Stimulated activated naive CD8-positive, alpha-beta T cell treated with anti-CD3 and anti-CD28 coated beads, Interleukin-15, amount 100 ng/mL, for 72 hours (primary cell): ENCODE results near the gene URB2.
"Not testable (repeated sequence)": the region's sequence is repeated elsewhere in the genome, so short reads cannot be mapped to it uniquely, and the experiment has no call there.

Source experiments
- ATAC-seq: fragments of 150-1000 bp; cut with Tn5 transposase; 2 replicates; pipeline ENCODE4 v1.10.0; 2021; ENCODE audit warnings: mild to moderate bottlenecking, moderate library complexity
- DNase-seq, 2 donors: peaks; one replicate each; pipeline ENCODE4 v3.0.0; 2021 to 2022
- H3K27ac Mint-ChIP-seq, 2 donors: one replicate each; pipeline ENCODE4 v1.8.0; 2022; ENCODE audit warnings: mild to moderate bottlenecking in 2 of 2, mixed read lengths in 2 of 2, moderate library complexity in 2 of 2
- H3K27me3 Mint-ChIP-seq: one replicate; pipeline ENCODE4 v1.8.0; 2022; ENCODE audit warnings: mixed read lengths
- H3K4me1 Mint-ChIP-seq: one replicate; pipeline ENCODE4 v1.8.0; 2022; ENCODE audit warnings: mild to moderate bottlenecking, mixed read lengths
- H3K4me3 Mint-ChIP-seq, 2 donors: one replicate each; pipeline ENCODE4 v1.8.0; 2022; ENCODE audit warnings: mild to moderate bottlenecking in 2 of 2, mixed read lengths in 2 of 2, moderate library complexity in 1 of 2
- H3K9me3 Mint-ChIP-seq, 2 donors: one replicate each; pipeline ENCODE4 v1.8.0; 2022; ENCODE audit warnings: mixed read lengths in 2 of 2

The URB2 gene

DNA sequence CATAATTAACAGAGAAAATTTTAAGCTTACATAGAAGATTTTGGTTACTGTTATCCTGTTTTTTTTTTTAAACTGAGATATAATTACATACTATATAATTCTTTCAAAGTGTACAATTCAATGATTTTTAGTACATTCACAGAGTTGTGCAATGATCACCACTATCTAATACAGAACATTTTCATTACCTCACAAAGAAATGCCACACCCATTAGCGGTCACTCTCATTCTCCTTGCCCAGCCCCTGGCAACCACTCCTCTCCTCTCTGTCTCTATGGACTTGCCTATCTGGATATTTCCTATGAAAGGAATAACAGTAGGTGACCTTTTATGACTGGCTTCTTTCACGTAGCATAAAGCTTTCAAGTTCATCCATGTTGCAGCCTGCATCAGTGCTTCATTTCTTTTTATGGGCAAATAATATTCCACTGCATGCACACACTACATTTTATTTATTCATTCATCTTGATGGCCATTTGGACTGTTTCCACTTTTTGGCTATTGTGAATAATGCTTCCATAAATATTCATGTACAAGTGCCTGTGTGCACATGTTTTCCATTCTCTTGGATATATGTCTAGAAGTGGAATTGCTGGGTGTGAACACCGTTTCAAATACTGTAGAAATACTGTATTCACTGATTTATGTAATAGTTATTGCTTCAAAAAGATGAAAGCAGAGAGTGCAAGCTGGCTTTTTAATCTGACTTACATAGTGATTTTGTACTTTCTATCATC, 26.7 kb upstream of the URB2 start:
- no peaks in the 10 kb centered on the region for H3K9me3 Mint-ChIP-seq
- no peak overlapping the region for H3K27ac Mint-ChIP-seq
- H3K4me3 Mint-ChIP-seq: no peak overlapping the region
- H3K4me1 Mint-ChIP-seq: peaks cover 13% of the 10 kb centered on the region
- no peak for DNase-seq
- ATAC-seq: no peak
- no peaks in the 10 kb centered on the region for H3K27me3 Mint-ChIP-seq

DNA sequence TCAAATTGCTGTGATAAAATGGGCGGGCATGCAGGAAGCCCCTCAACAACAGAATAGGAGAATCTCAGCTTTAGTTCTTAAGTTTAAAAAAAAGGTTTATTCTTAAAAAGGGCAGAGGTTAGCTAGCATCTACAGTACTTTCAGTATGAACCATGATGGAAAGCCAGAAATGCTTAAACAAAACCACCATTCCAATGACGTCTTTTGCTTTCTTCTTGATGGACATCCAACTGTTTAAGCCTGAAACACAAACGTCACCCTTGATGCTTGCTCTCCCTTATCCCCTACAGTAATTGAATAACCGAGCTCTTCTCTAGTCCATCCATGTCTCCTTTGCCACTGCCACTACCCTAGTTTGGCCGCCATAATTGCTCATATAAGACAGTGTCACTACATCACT, 25.8 kb upstream of the URB2 start:
- Mint-ChIP-seq H3K27me3 (no peaks in the 10 kb centered on the region), H3K27ac (no peak overlapping the region), H3K4me1 (peaks cover 13% of the 10 kb centered on the region), H3K9me3 (no peaks in the 10 kb centered on the region), H3K4me3 (no peak overlapping the region)
- ATAC-seq: no peak
- DNase-seq: no peak

DNA sequence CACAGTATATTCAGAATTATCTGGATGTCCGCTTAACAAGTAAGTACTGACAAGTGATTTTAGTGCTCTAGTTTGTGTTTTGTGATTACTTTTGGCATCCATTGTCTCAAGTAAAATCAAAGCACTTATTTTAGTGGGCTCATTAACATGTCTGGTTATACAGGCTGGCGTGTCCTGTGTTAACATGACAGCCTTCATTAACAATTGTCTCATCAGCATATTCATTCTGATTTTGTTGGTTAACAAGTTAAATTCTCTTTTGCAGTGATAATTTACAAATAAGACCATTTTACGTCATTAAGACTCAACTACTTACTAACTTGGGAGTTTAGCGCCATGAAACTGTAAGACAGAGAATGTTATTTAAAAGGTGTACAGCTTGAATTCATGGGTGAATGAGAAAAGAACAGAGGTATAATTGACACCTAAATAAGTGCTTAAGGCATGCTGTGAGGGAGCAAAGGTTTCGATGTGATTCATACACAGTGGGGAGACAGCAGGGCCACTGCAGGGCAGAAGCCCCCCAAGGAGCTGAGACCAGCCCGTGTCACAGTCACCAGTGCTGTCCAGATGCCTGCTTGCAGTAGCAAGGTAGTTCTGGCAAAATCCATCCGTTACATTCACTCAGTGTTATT, 22.6 kb upstream of the URB2 start:
- no peak overlapping the region for H3K27ac Mint-ChIP-seq
- DNase-seq (no peak), ATAC-seq (no peak)
- no peaks in the 10 kb centered on the region for H3K27me3 Mint-ChIP-seq
- H3K4me1 Mint-ChIP-seq: no peaks in the 10 kb centered on the region
- no peak overlapping the region for H3K4me3 Mint-ChIP-seq
- H3K9me3 Mint-ChIP-seq: no peaks in the 10 kb centered on the region

DNA sequence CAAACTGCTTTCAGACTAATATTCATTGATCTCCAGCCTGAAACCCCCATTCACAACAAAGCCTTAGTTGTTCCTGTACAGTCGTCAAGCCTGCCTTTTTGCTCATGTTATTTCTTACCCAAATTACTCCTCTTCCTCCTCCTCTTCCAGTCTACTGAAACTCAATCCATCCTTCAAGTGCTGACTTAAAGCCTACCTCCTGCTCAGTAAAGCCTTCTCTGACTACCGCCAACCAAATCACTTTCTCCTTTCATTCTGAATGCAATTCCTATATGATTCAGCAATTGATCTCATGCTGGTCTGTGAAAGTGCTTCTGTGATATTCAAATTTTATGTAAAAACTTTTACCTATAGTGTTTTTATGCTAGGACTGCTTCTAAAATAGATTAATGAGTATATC, 18.7 kb upstream of the URB2 start:
- H3K4me1 Mint-ChIP-seq: no peaks in the 10 kb centered on the region
- H3K27ac Mint-ChIP-seq: no peak overlapping the region
- ATAC-seq: no peak
- H3K27me3 Mint-ChIP-seq: no peaks in the 10 kb centered on the region
- DNase-seq: no peak
- no peaks in the 10 kb centered on the region for H3K9me3 Mint-ChIP-seq
- H3K4me3 Mint-ChIP-seq: no peak overlapping the region

DNA sequence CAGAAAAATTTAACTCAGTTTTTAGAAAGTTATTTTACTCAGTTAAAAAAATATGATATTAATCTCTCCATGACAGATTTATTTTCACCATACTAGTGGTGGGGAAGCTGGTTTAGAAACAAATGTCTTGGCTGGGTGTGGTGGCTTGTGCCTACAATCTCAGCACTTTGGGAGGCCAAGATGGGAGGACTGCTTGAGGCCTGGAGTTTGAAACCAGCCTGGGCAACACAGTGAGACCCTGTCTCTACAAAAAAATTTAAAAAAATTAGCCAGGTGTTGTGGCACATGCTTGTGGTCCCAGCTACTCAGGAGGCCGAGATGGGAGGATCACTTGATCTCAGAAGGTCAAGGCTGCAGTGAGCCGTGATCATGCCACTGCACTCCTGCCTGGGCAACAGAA, 17.5 kb upstream of the URB2 start:
- Mint-ChIP-seq H3K4me3 (no peak overlapping the region), H3K4me1 (no peaks in the 10 kb centered on the region), H3K27me3 (no peaks in the 10 kb centered on the region), H3K27ac (no peak overlapping the region), H3K9me3 (no peaks in the 10 kb centered on the region)
- ATAC-seq (no peak), DNase-seq (no peak)

DNA sequence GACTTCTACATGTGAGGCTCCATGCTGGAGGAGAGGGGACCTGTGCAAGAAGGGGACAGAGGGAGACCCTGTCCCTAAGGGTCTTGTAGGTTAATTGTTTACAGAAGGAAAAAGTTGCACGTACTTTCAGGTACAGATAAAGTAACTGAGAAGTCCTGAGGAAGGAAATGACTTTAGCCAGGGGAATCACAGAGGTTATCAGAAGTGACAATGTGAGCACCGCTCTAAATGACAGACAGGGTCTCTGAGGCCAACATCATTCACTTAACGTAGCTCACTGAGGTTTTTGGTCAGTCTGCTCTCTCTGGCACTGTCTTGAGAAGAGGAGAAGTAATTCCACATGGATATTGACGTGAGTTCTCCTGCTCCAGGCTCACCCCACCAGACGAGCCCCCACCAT, 12.1 kb upstream of the URB2 start:
- Mint-ChIP-seq H3K27ac (no peak overlapping the region), H3K27me3 (no peaks in the 10 kb centered on the region), H3K9me3 (no peaks in the 10 kb centered on the region), H3K4me1 (peaks cover 5% of the 10 kb centered on the region), H3K4me3 (no peak overlapping the region)
- DNase-seq: no peak
- ATAC-seq: no peak

DNA sequence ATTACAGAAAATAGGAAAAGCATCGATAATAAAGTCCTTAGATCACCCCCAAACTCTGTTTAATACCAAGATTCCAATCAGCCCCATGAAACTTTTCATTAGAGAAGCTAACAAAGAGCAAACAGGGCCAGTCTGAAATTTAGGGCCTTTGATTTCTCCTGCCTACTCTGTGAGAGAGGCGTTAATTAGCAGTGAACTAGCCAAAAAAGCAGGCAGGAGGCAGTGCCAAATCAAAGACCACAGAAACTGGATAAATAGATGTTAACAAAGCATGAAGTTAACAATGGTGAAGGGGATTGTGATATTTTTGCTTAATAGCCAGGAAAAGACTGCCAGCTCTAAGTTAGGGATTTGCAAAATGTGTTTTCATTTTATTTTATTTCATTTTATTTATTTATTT, 11.3 kb upstream of the URB2 start:
- Mint-ChIP-seq H3K9me3 (no peaks in the 10 kb centered on the region), H3K4me1 (peaks cover 13% of the 10 kb centered on the region), H3K27me3 (no peaks in the 10 kb centered on the region), H3K27ac (no peak overlapping the region), H3K4me3 (no peak overlapping the region)
- DNase-seq (no peak), ATAC-seq (no peak)

DNA sequence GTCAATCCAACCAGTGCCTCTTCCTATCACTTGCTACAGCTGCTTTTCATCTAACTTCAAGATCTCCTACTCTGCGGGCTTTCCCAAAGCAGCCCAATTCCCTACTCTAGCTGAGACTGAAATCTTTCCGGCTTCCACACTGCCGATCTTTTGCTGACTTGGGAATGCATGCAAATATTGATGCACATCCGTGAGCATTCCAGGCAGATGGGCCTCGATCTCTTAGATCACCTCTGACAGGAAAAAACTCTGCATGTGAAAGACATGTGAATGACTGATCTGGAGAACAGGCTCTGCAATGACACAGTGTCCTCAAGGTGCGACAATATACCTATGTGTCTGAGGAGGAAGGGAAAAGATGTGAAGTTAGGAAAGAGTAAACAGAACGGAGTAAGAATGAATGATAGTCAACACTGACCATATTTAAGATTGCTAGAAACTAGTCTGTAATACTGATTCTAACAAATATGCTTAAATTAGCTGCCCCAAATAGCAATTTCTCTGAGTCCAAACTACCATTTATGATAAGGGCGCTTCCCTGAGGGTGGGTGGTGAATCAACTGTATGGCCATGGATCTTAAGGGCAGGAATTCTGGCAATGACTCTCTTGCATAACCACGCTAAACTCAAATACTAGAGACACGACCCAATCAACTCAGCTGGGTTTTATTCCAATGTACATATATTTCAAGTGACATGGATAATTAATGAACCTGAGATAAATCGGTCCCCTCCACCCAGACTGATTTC, 8.5 kb upstream of the URB2 start:
- H3K27ac Mint-ChIP-seq: peak overlapping the region in 1 of 2 donors; percentile 5
- no peak overlapping the region for H3K4me3 Mint-ChIP-seq
- H3K4me1 Mint-ChIP-seq: peaks cover 31% of the 10 kb centered on the region
- DNase-seq (no peak), ATAC-seq (no peak)
- H3K27me3 Mint-ChIP-seq: no peaks in the 10 kb centered on the region
- no peaks in the 10 kb centered on the region for H3K9me3 Mint-ChIP-seq

DNA sequence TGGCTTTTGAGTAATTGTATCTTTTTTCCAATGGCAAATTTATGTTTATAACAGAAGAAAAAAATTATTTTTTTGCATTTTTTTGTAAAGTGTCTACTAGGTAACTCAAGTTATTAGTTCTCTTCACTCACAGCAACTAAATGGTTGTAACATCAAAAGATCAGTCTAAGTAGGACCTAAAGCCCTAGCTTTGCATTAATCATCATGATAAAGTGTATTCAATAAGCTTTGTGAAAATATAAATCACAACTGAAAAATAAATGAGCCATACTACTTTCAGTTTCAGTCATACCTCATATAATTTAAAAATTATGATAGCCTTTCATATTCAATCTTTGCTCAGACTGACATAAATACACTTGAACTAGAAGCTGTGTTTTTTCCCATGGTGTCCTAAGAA, 7.0 kb upstream of the URB2 start:
- Mint-ChIP-seq H3K4me3 (no peak overlapping the region), H3K27me3 (no peaks in the 10 kb centered on the region), H3K27ac (no peak overlapping the region), H3K4me1 (peaks cover 46% of the 10 kb centered on the region), H3K9me3 (no peaks in the 10 kb centered on the region)
- DNase-seq (no peak), ATAC-seq (peak; percentile 76)

DNA sequence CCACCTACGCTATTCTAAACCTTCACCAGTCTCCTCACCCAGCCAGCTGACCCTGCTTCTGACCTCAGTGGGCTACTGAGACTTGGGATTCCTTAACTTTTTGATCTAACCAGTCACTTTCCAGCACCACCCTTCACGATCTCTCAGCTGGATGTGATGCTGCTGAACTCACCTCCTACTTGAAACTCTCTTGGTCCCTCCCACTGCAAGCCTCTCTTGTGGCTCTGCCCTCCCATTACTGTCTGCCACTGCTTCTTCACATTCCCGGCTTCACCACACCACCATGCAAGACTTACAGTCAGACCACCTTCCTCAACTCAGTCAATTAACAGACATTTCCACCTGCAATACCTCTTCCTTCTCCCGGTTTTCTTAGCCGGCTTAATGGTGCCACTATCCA, 6.4 kb upstream of the URB2 start:
- H3K4me1 Mint-ChIP-seq: peaks cover 52% of the 10 kb centered on the region
- H3K27ac Mint-ChIP-seq: peak overlapping the region in 1 of 2 donors; percentile 11
- ATAC-seq (no peak), DNase-seq (no peak)
- H3K9me3 Mint-ChIP-seq: no peaks in the 10 kb centered on the region
- H3K27me3 Mint-ChIP-seq: no peaks in the 10 kb centered on the region
- peak overlapping the region; percentile 3 to 41 for H3K4me3 Mint-ChIP-seq

DNA sequence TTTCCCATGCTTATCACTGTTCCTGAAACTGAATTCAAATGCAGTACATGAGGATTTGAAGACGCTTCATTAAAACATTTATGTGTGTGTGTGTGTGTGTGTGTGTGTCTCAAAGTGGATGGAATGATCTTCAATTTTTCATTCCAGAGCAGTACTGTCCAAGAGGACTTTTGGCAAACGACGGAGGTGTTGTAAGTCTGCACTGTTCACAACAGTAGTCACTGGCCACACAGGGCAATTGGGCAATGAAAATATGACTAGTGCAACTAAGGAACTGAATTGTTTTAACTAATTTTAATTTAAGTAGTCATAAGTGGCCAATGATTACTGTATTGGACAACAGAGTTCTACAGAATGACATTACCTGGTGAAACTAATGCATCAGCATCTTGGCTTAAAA, 5.2 kb upstream of the URB2 start:
- no peak for DNase-seq
- no peaks in the 10 kb centered on the region for H3K9me3 Mint-ChIP-seq

DNA sequence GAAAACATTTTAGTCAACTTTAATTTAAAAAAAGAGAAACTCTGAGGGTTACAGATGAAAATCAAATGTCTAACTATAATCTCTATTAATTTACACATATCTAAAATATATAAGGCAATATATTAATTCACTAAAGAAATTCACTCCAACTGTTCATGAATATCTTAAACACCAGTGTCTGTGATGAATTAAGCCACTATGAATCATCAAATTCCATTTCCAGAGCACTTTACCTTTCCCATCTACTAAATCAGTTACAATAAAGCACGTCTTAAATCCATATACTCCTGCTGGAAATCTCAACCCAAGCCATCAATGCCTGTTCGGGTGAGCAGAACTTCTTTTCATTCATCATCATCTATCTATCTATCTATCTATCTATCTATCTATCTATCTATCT, 4.4 kb upstream of the URB2 start:
- no peaks in the 10 kb centered on the region for H3K9me3 Mint-ChIP-seq
- H3K4me3 Mint-ChIP-seq: no peak overlapping the region
- no peak for ATAC-seq
- peaks cover 57% of the 10 kb centered on the region for H3K4me1 Mint-ChIP-seq
- DNase-seq: no peak
- H3K27me3 Mint-ChIP-seq: no peaks in the 10 kb centered on the region
- H3K27ac Mint-ChIP-seq: no peak overlapping the region

More for the DNA sequence above, 5.2 kb upstream of the URB2 start:
- Mint-ChIP-seq H3K27me3 (no peaks in the 10 kb centered on the region), H3K4me3 (no peak overlapping the region), H3K4me1 (peaks cover 57% of the 10 kb centered on the region), H3K27ac (no peak overlapping the region)
- no peak for ATAC-seq

DNA sequence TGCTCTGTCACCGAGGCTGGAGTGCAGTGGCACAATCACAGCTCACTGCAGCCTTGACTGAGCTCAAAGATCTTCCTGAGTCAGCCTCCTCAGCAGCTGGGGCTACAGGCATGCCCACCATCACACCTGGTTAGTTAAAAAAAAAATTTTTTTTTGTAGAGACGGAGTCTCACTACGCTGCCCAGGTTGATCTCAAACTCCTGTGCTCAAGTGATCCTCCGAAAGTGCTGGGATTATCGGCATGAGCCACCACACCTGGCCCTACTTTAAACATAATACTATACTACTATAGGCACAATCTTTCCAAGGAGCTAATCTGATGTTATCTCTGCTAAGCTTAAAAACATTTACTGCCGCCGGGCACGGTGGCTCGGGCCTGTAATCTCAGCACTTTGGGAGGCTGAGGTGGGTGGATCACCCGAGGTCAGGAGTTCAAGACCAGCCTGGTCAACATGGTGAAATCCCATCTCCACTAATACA, 3.4 kb upstream of the URB2 start:
- not testable (repeated sequence) for H3K9me3 Mint-ChIP-seq, H3K27me3 Mint-ChIP-seq, H3K4me3 Mint-ChIP-seq, DNase-seq, H3K27ac Mint-ChIP-seq, ATAC-seq
- H3K4me1 Mint-ChIP-seq: peaks cover 64% of the 10 kb centered on the region

DNA sequence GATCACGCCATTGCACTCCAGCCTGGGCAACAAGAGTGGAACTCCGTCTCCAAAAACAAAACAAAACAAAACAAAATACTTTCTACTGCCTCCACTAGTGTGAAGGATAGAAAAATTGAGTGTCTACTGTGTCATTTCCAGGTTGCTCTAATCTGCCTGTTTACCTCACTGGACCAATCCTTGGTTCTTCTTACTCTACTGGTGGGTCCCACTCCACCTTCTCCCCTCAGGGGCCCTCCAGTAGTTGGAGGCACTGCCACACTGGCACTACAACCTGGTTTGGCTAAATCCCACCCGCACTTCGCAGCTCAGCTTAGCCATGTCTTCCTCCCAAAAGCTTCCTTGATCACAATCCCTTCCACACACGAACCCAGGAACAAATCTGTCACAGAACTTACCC, 2.8 kb upstream of the URB2 start:
- Mint-ChIP-seq H3K27ac (peak overlapping the region in 1 of 2 donors; percentile 0), H3K4me3 (no peak overlapping the region), H3K9me3 (no peaks in the 10 kb centered on the region), H3K4me1 (peaks cover 64% of the 10 kb centered on the region), H3K27me3 (no peaks in the 10 kb centered on the region)
- ATAC-seq (no peak), DNase-seq (no peak)

DNA sequence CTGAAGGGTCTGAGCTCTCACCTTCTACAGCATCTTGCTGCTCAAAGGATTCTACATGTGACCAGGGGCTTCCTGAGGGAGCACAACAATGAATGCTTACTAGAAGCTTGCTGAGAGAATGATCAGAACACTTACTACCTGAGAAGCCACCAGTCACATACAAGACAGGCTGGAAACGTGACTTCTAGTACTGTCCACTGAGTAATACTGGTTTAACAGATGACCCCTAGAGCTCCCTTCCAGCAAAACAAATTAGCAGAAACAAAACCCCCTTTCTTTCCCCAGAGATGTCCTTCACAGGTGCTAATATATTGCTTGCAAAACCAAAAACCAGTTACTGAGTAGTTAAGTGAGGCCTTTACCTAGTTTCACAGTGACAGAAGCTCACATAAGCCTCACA, 2.2 kb upstream of the URB2 start:
- ATAC-seq: no peak
- Mint-ChIP-seq H3K4me3 (peak overlapping the region; percentile 25 to 55), H3K9me3 (no peaks in the 10 kb centered on the region), H3K27ac (no peak overlapping the region), H3K4me1 (peaks cover 65% of the 10 kb centered on the region), H3K27me3 (no peaks in the 10 kb centered on the region)
- DNase-seq: no peak

DNA sequence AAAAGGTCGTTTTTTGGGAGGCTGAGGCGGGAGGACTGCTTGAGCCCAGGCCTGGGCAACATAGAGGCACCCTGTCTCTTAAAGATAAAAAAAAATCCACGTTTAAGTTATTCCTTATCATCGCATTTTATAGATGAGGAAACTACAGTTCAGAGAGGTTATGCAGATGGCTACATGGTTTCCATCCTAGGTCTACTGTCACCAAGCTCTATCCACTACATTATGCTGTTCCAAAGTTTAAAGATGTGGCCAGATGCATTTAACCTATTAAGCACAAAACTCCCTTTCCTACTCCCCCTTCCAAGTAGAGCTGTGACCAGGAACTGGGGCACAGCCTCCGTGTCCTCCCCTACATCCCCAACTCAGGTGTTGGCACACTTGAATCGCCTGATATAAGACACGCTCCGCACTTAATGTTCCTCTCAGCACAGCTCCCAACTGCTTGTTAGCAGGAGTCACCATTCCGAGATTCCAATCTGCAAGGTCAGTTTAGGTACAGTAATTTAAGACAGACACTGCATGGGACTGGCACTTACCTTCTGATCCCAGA, 1.5 kb upstream of the URB2 start:
- Mint-ChIP-seq H3K9me3 (no peaks in the 10 kb centered on the region), H3K4me1 (peaks cover 65% of the 10 kb centered on the region), H3K4me3 (peak overlapping the region; percentile 86 to 93), H3K27ac (peak overlapping the region in 1 of 2 donors; percentile 79), H3K27me3 (no peaks in the 10 kb centered on the region)
- DNase-seq: no peak
- no peak for ATAC-seq
